Activated naive CD8-positive, alpha-beta T cell treated with anti-CD3 and anti-CD28 coated beads, Interleukin-2, amount 50 U/mL, for 24 hours (primary cell): Measurements from ENCODE around the gene HYAL1.
A peak's percentile ranks its signal among the peaks of the same experiment; 100 is the strongest.
"Not testable (repeated sequence)": the region's sequence is repeated elsewhere in the genome, so short reads cannot be mapped to it uniquely, and the experiment has no call there.

Source experiments
- ATAC-seq: fragments of 150-1000 bp; cut with Tn5 transposase; one replicate; pipeline ENCODE4 v1.10.0; 2021
- DNase-seq: peaks from one replicate; pipeline ENCODE4 v3.0.0; 2021
- H3K27ac Mint-ChIP-seq: one replicate; pipeline ENCODE4 v1.8.0; 2021; ENCODE audit warnings: mild to moderate bottlenecking, mixed read lengths
- H3K27me3 Mint-ChIP-seq: one replicate; pipeline ENCODE4 v1.8.0; 2021; ENCODE audit warnings: mixed read lengths
- H3K36me3 Mint-ChIP-seq: one replicate; pipeline ENCODE4 v1.8.0; 2021; ENCODE audit warnings: low read depth, mixed read lengths
- H3K4me1 Mint-ChIP-seq: one replicate; pipeline ENCODE4 v1.8.0; 2021; ENCODE audit warnings: mixed read lengths
- H3K4me3 Mint-ChIP-seq: one replicate; pipeline ENCODE4 v1.8.0; 2021; ENCODE audit warnings: mild to moderate bottlenecking, moderate library complexity, mixed read lengths
- H3K9me3 Mint-ChIP-seq: one replicate; pipeline ENCODE4 v1.8.0; 2021; ENCODE audit warnings: mixed read lengths

The HYAL1 gene

DNA sequence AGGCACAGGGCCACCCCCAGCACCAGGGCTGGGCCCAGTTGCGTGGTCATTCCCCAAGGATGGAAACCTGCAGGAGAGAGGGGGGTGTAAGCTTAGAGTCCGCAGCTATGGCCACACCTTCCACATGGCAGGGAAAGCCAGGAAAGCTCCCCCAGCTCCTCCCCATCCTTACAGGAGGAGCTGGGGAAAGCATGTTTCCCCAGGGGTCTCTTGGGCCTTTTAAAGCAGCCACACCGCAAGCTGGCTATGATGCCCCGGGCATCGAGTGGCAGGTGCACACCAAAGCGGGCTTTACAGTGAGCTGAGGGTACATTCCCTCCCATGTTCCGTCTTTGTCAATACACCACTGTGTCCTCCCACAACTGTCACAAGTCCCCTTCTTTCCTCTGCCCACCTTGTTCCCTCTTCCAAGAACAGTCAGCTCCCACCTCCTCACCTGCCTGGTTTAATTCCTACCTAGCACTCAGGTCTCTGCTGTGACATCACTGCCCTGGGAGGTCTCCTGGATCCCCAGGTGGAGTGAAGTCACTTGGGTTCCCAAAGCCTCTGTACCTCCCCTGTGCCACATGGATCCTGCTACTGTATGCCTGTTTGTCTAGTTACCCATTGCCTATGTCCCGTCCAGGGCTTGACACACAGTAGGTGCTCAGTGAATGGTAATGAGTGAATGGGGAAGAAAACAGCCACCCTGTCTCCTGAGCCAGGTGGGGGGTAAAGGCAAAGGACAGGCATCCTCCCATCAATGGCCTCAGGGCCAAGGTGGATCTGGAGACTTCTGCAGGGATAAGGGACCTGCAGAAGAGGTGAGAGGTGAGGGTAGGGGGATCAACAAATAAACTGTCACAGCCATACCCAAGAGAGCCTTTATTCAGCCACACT lies 7.6 kb downstream of the HYAL1 start:
- Mint-ChIP-seq H3K9me3 (no peaks in the 10 kb centered on the region), H3K4me3 (no peak overlapping the region), H3K27ac (no peak overlapping the region), H3K4me1 (peaks cover 33% of the 10 kb centered on the region), H3K36me3 (peaks cover 6% of the 10 kb centered on the region), H3K27me3 (no peaks in the 10 kb centered on the region)
- no peak for DNase-seq
- no peak for ATAC-seq

DNA sequence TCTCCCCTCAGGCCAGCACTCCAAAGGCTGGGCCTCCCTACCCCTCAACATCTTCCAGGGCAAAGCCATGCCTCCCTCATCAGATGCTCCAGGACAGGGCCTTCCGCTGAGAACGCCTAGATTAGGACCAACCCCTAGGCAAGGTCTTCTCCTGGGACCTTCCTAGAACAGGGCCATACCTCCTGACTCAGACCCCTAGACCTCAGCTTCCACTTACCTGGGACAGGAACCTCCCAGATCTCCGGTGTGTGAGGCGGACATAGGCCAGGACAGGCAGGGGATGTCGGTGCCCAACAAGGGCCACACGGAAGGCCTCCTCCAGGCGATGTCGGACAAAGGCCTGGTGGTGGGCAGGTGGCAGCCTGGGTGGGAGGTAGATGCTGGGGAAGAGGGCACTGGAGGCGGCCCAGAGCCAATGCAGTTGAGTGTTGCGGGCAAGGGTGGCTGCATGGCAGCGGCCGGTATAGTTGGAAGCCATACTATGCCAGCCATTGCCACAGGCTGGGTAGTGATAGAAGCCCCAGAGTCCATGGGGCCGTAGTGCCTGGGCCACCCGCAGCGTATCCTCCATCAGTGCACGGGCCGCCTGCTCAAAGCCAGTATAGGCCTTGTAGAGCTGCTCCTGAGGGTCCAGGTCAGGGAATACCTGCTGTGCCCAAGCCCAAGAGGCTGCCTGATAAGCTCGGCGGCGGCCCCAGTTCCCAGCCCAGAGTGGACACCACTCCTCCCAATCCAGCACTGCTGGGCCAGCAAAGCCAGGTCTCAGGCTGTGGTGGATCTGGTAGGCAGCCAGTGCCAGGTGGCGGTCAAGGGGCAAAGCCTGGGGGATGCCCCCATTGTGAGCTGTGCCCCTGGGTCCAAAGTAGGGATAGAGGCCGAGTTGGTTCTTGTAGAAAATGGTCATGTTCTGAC lies 8.6 kb downstream of the HYAL1 start:
- no peak for DNase-seq
- Mint-ChIP-seq H3K4me1 (peaks cover 29% of the 10 kb centered on the region), H3K36me3 (peaks cover 13% of the 10 kb centered on the region), H3K27ac (no peak overlapping the region), H3K4me3 (no peak overlapping the region), H3K27me3 (no peaks in the 10 kb centered on the region), H3K9me3 (no peaks in the 10 kb centered on the region)
- ATAC-seq = no peak

- Mint-ChIP-seq H3K27me3 (no peaks in the 10 kb centered on the region), H3K27ac (no peak overlapping the region), H3K4me1 (peaks cover 25% of the 10 kb centered on the region), H3K36me3 (peaks cover 18% of the 10 kb centered on the region), H3K9me3 (no peaks in the 10 kb centered on the region), H3K4me3 (no peak overlapping the region)
- DNase-seq = no peak
- ATAC-seq = no peak
Measured at GRCh38 chr3:50294089-50294488, 9.3 kb downstream of the HYAL1 start.

DNA sequence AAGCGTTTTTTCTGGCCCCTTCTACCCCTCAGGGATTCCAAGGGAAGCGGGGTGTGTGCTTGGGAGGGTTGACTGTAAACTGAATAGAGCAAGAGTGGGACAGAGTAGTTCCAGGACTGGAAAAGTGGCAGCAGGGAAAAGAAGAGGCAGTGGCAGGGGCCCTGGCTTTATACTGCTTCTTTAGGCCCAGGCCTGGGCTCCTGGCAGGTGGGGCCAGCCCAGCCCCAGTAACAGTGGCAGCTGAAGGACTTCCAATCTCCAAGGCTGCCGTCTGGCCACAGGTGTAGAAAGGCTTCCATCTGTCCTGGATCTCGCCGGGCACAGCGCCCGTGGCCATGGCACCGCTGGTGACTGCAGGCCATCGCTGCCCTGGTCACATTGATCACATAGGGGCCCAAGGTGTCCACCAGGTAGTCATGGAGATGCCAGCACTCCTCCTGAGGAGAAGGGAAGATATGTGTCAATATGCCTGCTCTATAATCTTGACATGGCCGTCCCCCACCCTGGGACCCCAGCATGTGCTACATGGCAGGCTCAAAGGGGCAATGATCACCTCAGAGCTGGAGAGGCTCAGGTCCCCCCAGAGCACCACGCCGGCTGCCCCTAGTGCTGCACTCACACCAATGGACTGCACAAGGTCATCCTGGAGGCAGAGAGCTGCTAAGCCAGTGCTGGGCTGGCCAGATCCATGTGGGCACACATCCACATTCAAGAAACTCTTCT lies 10.1 kb downstream of the HYAL1 start:
- peaks cover 23% of the 10 kb centered on the region for H3K36me3 Mint-ChIP-seq
- H3K4me3 Mint-ChIP-seq = peak overlapping the region; percentile 97
- DNase-seq (no peak), ATAC-seq (no peak)
- no peaks in the 10 kb centered on the region for H3K9me3 Mint-ChIP-seq
- no peaks in the 10 kb centered on the region for H3K27me3 Mint-ChIP-seq
- H3K4me1 Mint-ChIP-seq = peaks cover 22% of the 10 kb centered on the region
- H3K27ac Mint-ChIP-seq = peak overlapping the region; percentile 92

DNA sequence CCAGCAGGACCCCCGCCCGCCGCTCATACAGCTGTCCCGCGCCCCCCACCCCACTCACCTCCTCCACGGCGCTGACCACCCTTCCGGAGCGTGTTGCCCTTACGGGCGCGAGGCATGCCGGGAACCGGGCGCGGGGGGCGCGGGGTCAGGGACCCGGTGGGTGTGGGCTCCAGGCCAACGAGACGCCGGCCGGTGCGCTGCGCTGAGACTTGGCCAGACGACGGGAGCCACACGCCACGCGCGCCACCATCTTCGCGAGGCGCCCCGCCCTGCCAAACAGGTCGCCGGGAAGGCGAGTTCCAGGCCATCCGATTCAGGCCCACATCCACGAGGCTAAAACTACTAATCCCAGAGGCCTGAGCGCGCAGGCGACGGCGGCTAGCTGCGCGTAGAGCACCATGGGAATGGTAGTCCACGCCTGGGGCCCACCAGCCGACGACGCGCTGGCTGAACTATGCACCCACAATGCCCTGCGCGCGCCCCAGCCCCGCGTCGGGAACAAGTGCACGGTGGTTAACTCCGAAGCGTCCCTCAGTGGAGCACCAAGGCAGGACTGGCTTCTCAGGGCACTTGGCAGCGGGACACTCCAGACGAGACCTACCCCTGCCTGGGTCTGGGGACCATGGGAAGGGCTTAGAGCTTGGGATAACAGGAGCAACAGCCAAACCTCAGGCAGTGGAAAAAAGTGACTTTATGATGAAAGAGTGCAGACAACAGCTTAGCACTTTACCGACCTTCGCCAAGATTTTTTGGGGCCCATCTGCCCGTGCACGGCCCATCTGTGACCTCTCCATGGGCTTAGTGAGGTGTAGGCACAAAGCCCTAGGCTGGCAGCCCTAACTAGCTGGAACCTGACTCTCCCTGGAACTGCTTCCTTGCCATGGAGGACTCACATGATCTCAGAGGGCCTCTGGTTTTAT lies 11.0 kb downstream of the HYAL1 start, which contains the start of gene IFRD2:
Gene IFRD2 (minus strand): TSS at position 271 of the 920 bp plus-strand sequence. CDS start 155 bp downstream, at position 116.
- ATAC-seq = peak; percentile 97
- peak within 1 kb of the TSS; percentile 97 for H3K4me3 Mint-ChIP-seq

DNA sequence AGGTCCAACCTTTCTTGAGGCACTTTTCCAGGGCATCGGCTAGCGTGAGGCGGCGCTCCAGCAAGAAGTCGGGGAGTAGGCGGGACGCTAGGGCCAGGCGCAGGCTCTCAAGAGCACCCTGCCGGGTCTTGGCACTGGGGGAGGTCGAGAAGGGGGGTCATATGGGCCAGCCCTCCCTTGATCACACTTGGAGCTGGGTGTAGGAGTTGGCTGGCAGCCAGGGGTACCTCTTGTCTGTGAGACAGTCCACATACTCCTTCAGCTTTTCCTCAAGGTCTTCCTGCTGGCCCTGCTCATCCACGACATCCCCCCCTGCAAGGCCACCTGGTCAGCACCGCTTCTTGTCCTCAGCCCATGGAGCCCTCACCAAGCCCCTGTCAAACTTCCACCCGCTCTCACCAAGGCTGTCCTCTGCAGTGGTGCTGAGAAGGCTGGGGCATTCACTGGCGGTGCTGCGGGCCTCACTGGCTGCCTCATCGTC lies 13.2 kb downstream of the HYAL1 start:
- H3K27me3 Mint-ChIP-seq = no peaks in the 10 kb centered on the region
- DNase-seq (no peak), ATAC-seq (no peak)
- H3K4me1 Mint-ChIP-seq = peaks cover 17% of the 10 kb centered on the region
- peak overlapping the region; percentile 97 for H3K4me3 Mint-ChIP-seq
- no peaks in the 10 kb centered on the region for H3K9me3 Mint-ChIP-seq
- peaks cover 28% of the 10 kb centered on the region for H3K36me3 Mint-ChIP-seq
- no peak overlapping the region for H3K27ac Mint-ChIP-seq

More for the DNA sequence above, 11.0 kb downstream of the HYAL1 start, which contains the start of gene IFRD2:
- no peaks in the 10 kb centered on the region for H3K9me3 Mint-ChIP-seq
- DNase-seq = peak; percentile 93
- peaks cover 17% of the 10 kb centered on the region for H3K4me1 Mint-ChIP-seq
- H3K27ac Mint-ChIP-seq = peak within 1 kb of the TSS; percentile 97
- peaks cover 27% of the 10 kb centered on the region for H3K36me3 Mint-ChIP-seq
- no peaks in the 10 kb centered on the region for H3K27me3 Mint-ChIP-seq

- Mint-ChIP-seq H3K27ac (no peak overlapping the region), H3K4me1 (peaks cover 17% of the 10 kb centered on the region), H3K9me3 (no peaks in the 10 kb centered on the region), H3K4me3 (no peak overlapping the region), H3K36me3 (peaks cover 28% of the 10 kb centered on the region), H3K27me3 (no peaks in the 10 kb centered on the region)
- DNase-seq (no peak), ATAC-seq (no peak)
Measured at GRCh38 chr3:50289130-50289529, 14.2 kb downstream of the HYAL1 start.

GRCh38 chr3:50288387-50289007 lies 14.9 kb downstream of the HYAL1 start:
- ATAC-seq (no peak), DNase-seq (no peak)
- no peaks in the 10 kb centered on the region for H3K27me3 Mint-ChIP-seq
- no peak overlapping the region for H3K27ac Mint-ChIP-seq
- H3K36me3 Mint-ChIP-seq = peaks cover 28% of the 10 kb centered on the region
- H3K9me3 Mint-ChIP-seq = no peaks in the 10 kb centered on the region
- peaks cover 17% of the 10 kb centered on the region for H3K4me1 Mint-ChIP-seq
- H3K4me3 Mint-ChIP-seq = no peak overlapping the region

DNA sequence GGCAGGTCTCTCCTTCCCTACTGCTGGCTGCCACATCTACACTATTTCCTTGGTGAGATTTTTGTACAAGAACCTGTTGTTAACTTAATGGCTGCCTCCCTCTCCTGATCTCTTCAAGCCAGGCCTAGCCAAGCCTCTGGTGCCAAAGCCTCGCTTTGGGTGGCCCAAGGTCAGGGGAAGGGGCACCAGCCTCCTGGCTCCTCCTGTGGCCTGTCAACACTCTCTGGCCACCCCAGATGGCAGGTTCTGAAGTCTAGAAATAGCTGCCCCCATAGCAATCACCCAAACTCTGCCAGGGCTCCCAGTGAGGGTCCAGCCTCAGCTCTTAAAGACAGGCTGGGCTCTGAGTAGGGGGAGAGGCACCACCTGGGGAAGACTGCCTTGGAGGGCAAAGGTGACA lies 16.1 kb downstream of the HYAL1 start:
- DNase-seq (no peak), ATAC-seq (no peak)
- Mint-ChIP-seq H3K4me3 (no peak overlapping the region), H3K4me1 (peaks cover 10% of the 10 kb centered on the region), H3K27ac (peak overlapping the region; percentile 22), H3K36me3 (peaks cover 28% of the 10 kb centered on the region), H3K27me3 (no peaks in the 10 kb centered on the region), H3K9me3 (no peaks in the 10 kb centered on the region)

DNA sequence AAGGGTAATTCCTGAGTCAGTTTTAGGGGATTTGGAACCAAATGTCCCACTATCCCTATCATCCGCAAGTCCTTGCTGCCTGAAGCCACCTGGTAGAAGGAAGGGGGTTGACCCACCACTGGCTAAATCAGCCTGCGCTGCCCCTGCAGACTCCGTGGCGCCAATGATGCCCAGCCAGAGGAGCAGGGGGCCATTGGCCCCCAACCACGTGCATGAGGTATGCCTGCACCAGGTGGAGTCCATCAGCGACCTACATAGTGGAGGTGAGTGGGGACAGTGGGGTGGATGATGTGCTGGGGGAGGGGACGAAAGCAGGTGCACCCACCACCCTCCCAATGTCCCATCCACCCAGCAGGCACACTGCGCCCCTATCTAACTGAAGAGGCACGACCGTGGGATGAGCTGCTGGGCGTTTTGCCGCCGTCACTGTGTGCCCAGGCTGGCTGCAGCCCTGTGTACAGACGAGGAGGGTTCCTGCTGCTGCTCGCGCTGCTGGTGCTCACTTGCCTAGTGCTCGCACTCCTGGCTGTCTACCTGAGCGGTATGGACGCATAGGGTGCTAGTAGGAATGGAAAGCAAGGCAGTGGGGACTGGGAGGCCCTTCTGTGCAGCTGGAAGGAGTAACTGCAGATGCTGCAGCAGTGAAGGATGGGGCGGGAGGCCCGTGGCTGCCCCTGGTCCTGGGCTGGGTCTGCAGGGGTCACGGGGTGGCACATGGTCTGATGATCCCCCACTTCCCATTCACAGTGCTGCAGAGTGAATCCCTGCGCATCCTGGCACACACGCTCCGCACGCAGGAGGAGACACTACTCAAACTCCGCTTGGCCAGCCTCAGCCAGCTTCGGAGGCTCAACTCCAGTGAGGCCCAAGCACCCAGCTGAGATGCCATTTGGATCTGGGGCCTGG lies 16.8 kb downstream of the HYAL1 start:
- H3K36me3 Mint-ChIP-seq = peaks cover 28% of the 10 kb centered on the region
- no peaks in the 10 kb centered on the region for H3K27me3 Mint-ChIP-seq
- H3K9me3 Mint-ChIP-seq = no peaks in the 10 kb centered on the region
- H3K4me1 Mint-ChIP-seq = peaks cover 10% of the 10 kb centered on the region
- no peak overlapping the region for H3K4me3 Mint-ChIP-seq
- ATAC-seq (no peak), DNase-seq (no peak)
- no peak overlapping the region for H3K27ac Mint-ChIP-seq

DNA sequence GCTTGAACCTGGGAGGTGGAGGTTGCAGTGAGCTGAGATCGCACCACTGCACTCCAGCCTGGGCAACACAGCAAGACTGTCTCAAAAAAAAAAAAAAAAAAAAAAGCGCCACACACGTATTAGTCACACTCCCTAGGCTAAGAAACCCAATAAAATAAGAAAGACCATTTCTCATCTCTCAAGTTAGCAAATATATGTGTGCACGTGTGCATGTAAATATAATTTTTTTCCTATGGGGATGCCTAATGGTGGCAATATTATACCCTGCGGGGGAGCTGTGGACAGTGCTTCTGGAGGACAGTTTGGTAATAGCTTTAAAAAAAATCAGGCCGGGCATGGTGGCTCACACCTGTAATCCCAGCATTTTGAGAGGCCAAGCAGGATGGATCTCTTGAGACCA lies 19.3 kb downstream of the HYAL1 start:
- H3K9me3 Mint-ChIP-seq, H3K36me3 Mint-ChIP-seq, H3K27me3 Mint-ChIP-seq, ATAC-seq, DNase-seq, H3K4me1 Mint-ChIP-seq, H3K4me3 Mint-ChIP-seq, H3K27ac Mint-ChIP-seq: not testable (repeated sequence)

- Mint-ChIP-seq H3K27ac (no peak overlapping the region), H3K9me3 (no peaks in the 10 kb centered on the region), H3K4me1 (peaks cover 15% of the 10 kb centered on the region), H3K4me3 (no peak overlapping the region), H3K36me3 (no peaks in the 10 kb centered on the region), H3K27me3 (peaks cover 27% of the 10 kb centered on the region)
- DNase-seq (no peak), ATAC-seq (no peak)
Measured at GRCh38 chr3:50279255-50280016, 23.9 kb downstream of the HYAL1 start.
